Measurements from ENCODE around the gene ZSCAN23.
"Not testable (repeated sequence)": the region's sequence is repeated elsewhere in the genome, so short reads cannot be mapped to it uniquely, and the experiment has no call there.

Gene ZSCAN23

GRCh38 chr6:28474441-28475219 is 31.3 kb upstream of the ZSCAN23 start:
- H3K4me3 ChIP-seq (ENCODE audit: low read depth, low read length) = peak overlapping the region; percentile 67
- TF ChIP-seq CTCF (IDR thresholded peaks at IDR 0.05; ENCODE audit: low read depth, low read length) (no peak), MYC (IDR thresholded peaks at IDR 0.05; ENCODE audit: low read depth, low read length) (no peak)
- peak; percentile 85 for DNase-seq (ENCODE audit: low read depth)

DNA sequence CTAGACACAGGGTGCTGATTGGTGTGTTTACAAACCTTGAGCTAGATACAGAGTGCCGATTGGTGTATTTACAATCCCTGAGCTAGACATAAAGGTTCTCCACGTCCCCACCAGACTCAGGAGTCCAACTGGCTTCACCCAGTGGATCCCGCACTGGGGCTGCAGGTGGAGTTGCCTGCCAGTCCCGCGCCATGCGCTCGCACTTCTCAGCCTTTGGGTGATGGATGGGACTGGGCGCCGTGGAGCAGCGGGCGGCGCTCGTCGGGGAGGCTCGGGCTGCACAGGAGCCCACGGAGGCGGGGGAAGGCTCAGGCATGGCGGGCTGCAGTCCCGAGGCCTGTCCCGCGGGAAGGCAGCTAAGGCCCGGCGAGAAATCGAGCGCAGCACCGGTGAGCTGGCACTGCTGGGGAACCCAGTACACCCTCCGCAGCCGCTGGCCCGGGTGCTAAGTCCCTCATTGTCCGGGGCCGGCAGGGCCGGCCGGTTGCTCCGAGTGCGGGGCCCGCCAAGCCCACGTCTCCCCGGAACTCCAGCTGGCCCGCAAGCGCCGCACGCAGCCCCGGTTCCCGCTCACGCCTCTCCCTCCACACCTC is 26.0 kb upstream of the ZSCAN23 start:
- not testable (repeated sequence) for H3K4me3 ChIP-seq (ENCODE audit: low read depth, low read length); DNase-seq (ENCODE audit: low read depth)

GRCh38 chr6:28468056-28468455 is 24.8 kb upstream of the ZSCAN23 start:
- no peak for TF ChIP-seq POLR2A (IDR thresholded peaks at IDR 0.05; ENCODE audit: extremely low read depth, insufficient read length)
- no peak for TF ChIP-seq MAX (IDR thresholded peaks at IDR 0.05; ENCODE audit: low read depth, low read length)
- no peak for TF ChIP-seq MYC (IDR thresholded peaks at IDR 0.05; ENCODE audit: low read depth, low read length)
- TF ChIP-seq CTCF (IDR thresholded peaks at IDR 0.05; ENCODE audit: low read depth, low read length) = no peak
- no peak for DNase-seq (ENCODE audit: low read depth)

GRCh38 chr6:28462401-28462800 is 19.1 kb upstream of the ZSCAN23 start:
- peak; percentile 37 for DNase-seq (ENCODE audit: low read depth)
- TF ChIP-seq MAX (IDR thresholded peaks at IDR 0.05; ENCODE audit: low read depth, low read length) (no peak), POLR2A (IDR thresholded peaks at IDR 0.05; ENCODE audit: extremely low read depth, insufficient read length) (no peak), MYC (IDR thresholded peaks at IDR 0.05; ENCODE audit: low read depth, low read length) (no peak), CTCF (IDR thresholded peaks at IDR 0.05; ENCODE audit: low read depth, low read length) (no peak)
- H3K4me3 ChIP-seq (ENCODE audit: low read depth, low read length) = no peak overlapping the region

More at GRCh38 chr6:28468056-28468455, 24.8 kb upstream of the ZSCAN23 start:
- H3K4me3 ChIP-seq (ENCODE audit: low read depth, low read length) = no peak overlapping the region

- H3K4me3 ChIP-seq (ENCODE audit: low read depth, low read length) = no peak overlapping the region
- TF ChIP-seq POLR2A (IDR thresholded peaks at IDR 0.05; ENCODE audit: extremely low read depth, insufficient read length) (no peak), MAX (IDR thresholded peaks at IDR 0.05; ENCODE audit: low read depth, low read length) (no peak), MYC (IDR thresholded peaks at IDR 0.05; ENCODE audit: low read depth, low read length) (no peak), CTCF (IDR thresholded peaks at IDR 0.05; ENCODE audit: low read depth, low read length) (no peak)
- no peak for DNase-seq (ENCODE audit: low read depth)
These were observed 15.3 kb upstream of the ZSCAN23 start for GRCh38 chr6:28458568-28458967.

DNA sequence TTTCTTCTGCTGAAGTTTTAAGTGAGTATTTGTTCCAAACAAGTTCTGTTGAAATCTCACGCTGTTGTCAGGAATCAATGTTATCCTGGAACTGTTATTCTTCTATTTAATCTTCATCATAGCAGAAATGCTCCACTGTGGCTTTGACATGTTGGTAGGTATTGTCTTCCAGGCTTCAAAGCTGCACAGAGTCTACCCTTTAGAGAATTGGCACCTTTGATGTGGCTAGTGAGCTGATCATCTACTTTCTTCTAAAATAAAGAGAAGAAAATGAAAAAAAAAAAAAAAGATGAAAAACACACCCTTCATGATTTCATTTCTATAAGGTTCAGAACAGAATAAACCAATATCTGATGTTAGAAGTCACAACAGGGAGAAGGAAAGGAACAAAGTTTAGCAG is 5.8 kb upstream of the ZSCAN23 start:
- TF ChIP-seq POLR2A (IDR thresholded peaks at IDR 0.05; ENCODE audit: extremely low read depth, insufficient read length) = no peak
- no peak for TF ChIP-seq MYC (IDR thresholded peaks at IDR 0.05; ENCODE audit: low read depth, low read length)
- TF ChIP-seq MAX (IDR thresholded peaks at IDR 0.05; ENCODE audit: low read depth, low read length) = no peak
- no peak overlapping the region for H3K4me3 ChIP-seq (ENCODE audit: low read depth, low read length)
- no peak for DNase-seq (ENCODE audit: low read depth)

DNA sequence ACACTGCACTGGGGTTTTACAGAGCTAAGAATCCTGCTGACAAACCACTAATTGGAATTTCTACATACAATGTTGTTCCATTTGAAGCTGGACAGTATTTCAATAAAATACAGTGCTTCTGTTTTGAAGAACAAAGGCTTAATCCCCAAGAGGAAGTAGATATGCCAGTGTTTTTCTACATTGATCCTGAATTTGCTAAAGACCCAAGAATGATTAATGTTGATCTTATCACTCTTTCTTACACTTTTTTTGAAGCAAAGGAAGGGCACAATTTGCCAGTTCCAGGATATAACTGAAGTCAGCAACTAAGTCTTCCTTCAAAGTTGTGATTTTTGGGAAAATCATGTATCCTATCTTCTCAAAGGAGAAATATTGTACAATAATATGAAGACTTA is 4.2 kb upstream of the ZSCAN23 start:
- H3K4me3 ChIP-seq (ENCODE audit: low read depth, low read length) = peak overlapping the region; percentile 78
- not testable (repeated sequence) for DNase-seq (ENCODE audit: low read depth)

Measured in NB4 (cell line).